ENCODE results near the gene TBC1D2B. TPM values are rescaled to one million over a fixed set of nuclear protein-coding genes. Genes with fewer than 3 reads are reported as not detected.

The TBC1D2B gene
- total RNA-seq, 2 donors from 2014 or later, result 35.9 to 49.1 TPM

- Histone ChIP-seq H3K27me3 (no peaks in the 10 kb centered on the region), H3K27ac (peak overlapping the region; percentile 42), H3K9me3 (no peaks in the 10 kb centered on the region), H3K9ac (ENCODE audit: low read depth in 2 of 2, low read length in 2 of 2) (no peak overlapping the region), H3K4me3 (no peak overlapping the region), H3K36me3 (peaks cover 6% of the 10 kb centered on the region), H3K4me1 (no peaks in the 10 kb centered on the region)
- intact Hi-C loops (cut with DNase I), result no loop called here
- TF ChIP-seq CTCF (IDR thresholded peaks at IDR 0.05), result no peak
- DNase-seq, result no peak
These were observed 59.1 kb downstream of the TBC1D2B start for GRCh38 chr15:78018445-78018844.

DNA sequence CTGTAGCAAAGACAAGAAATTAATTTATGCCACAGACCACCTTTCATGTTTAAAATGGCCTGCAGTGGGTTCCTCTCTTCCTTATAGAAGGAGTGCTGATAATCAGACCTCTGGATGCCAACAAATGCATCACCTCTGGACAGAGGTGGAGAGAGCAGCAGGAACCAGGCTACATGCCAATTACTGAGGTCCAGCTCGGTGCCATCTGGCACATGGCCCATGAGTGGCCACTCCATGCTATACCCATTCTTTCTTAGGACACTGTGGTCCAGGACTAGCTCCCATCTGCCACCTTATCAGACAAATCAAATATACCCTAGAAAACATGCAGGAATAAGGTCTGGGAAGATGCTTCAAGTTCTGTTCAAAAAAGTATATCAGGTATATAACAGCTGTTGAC lies 60.7 kb downstream of the TBC1D2B start:
- no peaks in the 10 kb centered on the region for H3K9me3 ChIP-seq

GRCh38 chr15:78012643-78013077 lies 64.9 kb downstream of the TBC1D2B start:
- intact Hi-C loops (cut with DNase I), result no loop called here
- H3K4me1 ChIP-seq, result peaks cover under 1% of the 10 kb centered on the region
- peak; percentile 85 for DNase-seq
- no peak overlapping the region for H3K4me3 ChIP-seq
- no peaks in the 10 kb centered on the region for H3K9me3 ChIP-seq
- peak overlapping the region in 1 of 2 donors; percentile 56 for H3K9ac ChIP-seq (ENCODE audit: low read depth in 2 of 2, low read length in 2 of 2)
- no peaks in the 10 kb centered on the region for H3K27me3 ChIP-seq
- peaks cover 11% of the 10 kb centered on the region for H3K36me3 ChIP-seq
- TF ChIP-seq CTCF (IDR thresholded peaks at IDR 0.05), result no peak
- peak overlapping the region; percentile 73 for H3K27ac ChIP-seq

More for the DNA sequence above, 60.7 kb downstream of the TBC1D2B start:
- no peak overlapping the region for H3K9ac ChIP-seq (ENCODE audit: low read depth in 2 of 2, low read length in 2 of 2)
- H3K36me3 ChIP-seq, result peaks cover 6% of the 10 kb centered on the region
- no peak overlapping the region for H3K4me3 ChIP-seq
- intact Hi-C loops (cut with DNase I), result no loop called here
- TF ChIP-seq CTCF (IDR thresholded peaks at IDR 0.05), result no peak
- no peak for DNase-seq
- H3K27me3 ChIP-seq, result no peaks in the 10 kb centered on the region
- no peaks in the 10 kb centered on the region for H3K4me1 ChIP-seq
- H3K27ac ChIP-seq, result no peak overlapping the region

GRCh38 chr15:78010067-78010466 lies 67.4 kb downstream of the TBC1D2B start:
- Histone ChIP-seq H3K27ac (no peak overlapping the region), H3K27me3 (no peaks in the 10 kb centered on the region), H3K36me3 (peaks cover 6% of the 10 kb centered on the region), H3K9ac (ENCODE audit: low read depth in 2 of 2, low read length in 2 of 2) (no peak overlapping the region), H3K4me1 (peaks cover 9% of the 10 kb centered on the region), H3K9me3 (no peaks in the 10 kb centered on the region), H3K4me3 (no peak overlapping the region)
- intact Hi-C loops (cut with DNase I), result no loop called here
- TF ChIP-seq CTCF (IDR thresholded peaks at IDR 0.05), result no peak
- DNase-seq, result no peak

- Histone ChIP-seq H3K9ac (ENCODE audit: low read depth in 2 of 2, low read length in 2 of 2) (no peak overlapping the region), H3K9me3 (no peaks in the 10 kb centered on the region), H3K27me3 (no peaks in the 10 kb centered on the region), H3K4me3 (no peak overlapping the region), H3K27ac (no peak overlapping the region), H3K4me1 (peaks cover 9% of the 10 kb centered on the region), H3K36me3 (peaks cover 6% of the 10 kb centered on the region)
- intact Hi-C loops (cut with DNase I), result no loop called here
- peak; percentile 67 for DNase-seq
- TF ChIP-seq CTCF (IDR thresholded peaks at IDR 0.05), result no peak
These were observed 69.3 kb downstream of the TBC1D2B start for GRCh38 chr15:78007964-78008886.
